Hematopoietic multipotent progenitor cell (in vitro differentiated cells): ENCODE results near the gene RYR1. TPM values are rescaled to one million over a fixed set of nuclear protein-coding genes. Genes with fewer than 3 reads are reported as not detected.
"Not testable (repeated sequence)": the region's sequence is repeated elsewhere in the genome, so short reads cannot be mapped to it uniquely, and the experiment has no call there.

Experiments used
- DNase-seq, 3 donors: peaks; one replicate each; pipeline ENCODE4 v3.0.0-alpha.2; 2011 to 2015; ENCODE audit warnings: low read depth in 2 of 3, low spot score in 2 of 3
- total RNA-seq: library from RNA; depleted of rRNA; stranded (reverse); fragments of >200 nt; gene quantifications from one replicate; pipeline ENCODE4 v1.2.3, GENCODE V29; 2012

Gene RYR1
- total RNA-seq, 1 donor: 2.7 TPM

- DNase-seq: no peak
Observed at GRCh38 chr19:38425222-38425809, 8.2 kb upstream of the RYR1 start.

GRCh38 chr19:38425810-38426466 is 7.6 kb upstream of the RYR1 start, which contains the start of gene RASGRP4:
TSS of gene RASGRP4 (minus strand) at chr19:38426219. CDS start at chr19:38426091, 128 bp downstream.
- DNase-seq: peak in 2 of 3 donors; percentile 85 to 86

- not testable (repeated sequence) for DNase-seq
Observed at GRCh38 chr19:38427035-38427677, 6.3 kb upstream of the RYR1 start.

DNA sequence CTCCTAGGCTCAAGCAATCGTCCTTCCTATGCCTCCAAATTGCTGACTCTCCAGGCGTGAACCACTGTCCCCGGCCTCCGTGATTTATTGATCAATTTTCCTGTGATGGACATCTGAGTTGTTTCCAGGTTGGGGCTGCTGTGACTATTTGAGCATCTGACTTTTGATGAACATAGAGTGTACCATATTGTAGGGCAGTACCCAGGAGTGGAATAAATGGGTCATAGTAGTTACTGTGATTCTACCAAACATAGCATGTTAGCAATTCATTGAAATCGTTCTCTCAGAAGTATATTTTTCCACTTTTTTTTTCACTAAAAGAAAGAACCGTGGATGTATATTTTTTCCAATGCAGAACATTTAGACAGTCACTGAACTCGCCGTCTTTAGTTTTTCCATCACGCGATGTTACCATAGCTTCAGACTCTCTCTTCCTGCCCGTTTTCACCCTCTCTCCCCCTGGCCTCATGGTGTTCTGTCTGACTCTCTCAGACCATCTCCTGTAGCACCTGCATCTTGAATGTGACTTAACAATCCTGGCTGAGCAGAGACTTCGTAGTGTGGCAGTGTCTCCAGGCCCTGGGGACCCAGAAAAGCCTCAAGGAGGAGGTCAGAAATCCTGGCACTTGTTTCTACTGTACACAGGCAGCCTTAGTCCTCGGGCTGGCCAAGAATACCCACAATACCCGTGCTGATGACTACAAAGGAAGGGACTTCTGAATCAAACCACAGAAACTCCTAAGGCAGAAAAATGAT is 4.3 kb upstream of the RYR1 start:
- peak in 1 of 3 donors; percentile 8 for DNase-seq

DNA sequence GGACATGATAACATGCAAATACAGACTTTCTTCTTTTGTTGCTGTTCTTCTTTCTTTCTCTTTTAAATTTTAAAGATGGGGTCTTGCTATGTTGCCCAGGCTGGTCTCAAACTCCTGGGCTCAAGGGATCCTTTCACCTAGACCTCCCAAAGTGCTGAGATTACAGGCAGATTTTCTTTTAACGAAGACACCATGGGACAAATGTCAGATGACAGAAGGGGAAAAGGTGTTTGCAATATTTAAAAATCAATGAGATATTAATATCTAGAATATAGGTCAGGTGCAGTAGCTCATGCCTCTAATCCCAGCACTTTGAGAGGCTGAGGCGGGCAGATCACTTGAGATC is 3.7 kb upstream of the RYR1 start:
- DNase-seq: no peak

GRCh38 chr19:38430931-38431330 is 2.6 kb upstream of the RYR1 start:
- no peak for DNase-seq

- no peak for DNase-seq
Observed at GRCh38 chr19:38434549-38435051, 1.1 kb downstream of the RYR1 start.

- DNase-seq: no peak
Observed at GRCh38 chr19:38437295-38437694, 3.8 kb downstream of the RYR1 start.

GRCh38 chr19:38437917-38438316 is 4.4 kb downstream of the RYR1 start:
- no peak for DNase-seq

GRCh38 chr19:38440592-38440991 is 7.1 kb downstream of the RYR1 start:
- no peak for DNase-seq

DNA sequence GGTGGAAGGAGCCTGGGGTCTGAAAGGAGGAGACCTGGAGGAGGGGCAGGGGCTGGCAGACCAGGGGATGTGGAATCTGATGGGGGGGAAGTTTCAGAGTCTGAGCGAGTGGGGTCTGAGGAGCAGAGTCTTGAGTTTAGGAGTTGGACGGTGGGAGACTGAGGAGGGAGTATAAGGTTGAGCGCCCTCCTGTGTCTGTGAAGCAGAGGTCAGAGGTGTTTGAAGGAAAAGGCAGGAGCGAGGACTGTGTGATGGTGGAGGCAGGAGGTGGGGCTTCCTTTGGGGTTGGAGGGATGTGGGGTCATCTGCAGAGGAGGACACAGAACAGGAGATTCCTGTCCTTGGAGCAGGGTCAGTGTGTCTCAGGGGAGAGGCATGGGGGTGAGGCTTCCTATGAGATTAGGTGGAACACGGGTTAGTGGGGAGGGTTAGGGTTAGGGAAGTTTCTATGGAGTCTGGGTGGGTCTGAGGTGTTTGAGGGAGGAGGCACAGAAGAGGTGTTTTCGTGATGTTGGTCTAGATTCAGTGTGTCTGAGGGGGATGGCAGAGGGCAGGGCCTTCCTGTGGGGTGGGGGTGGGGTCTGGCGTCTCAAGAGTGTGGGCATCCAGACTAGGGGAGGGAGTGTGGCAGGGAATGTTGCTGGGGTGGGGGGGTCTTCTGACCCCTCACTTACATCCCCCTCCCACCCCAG is 8.3 kb downstream of the RYR1 start:
- peak in 2 of 3 donors; percentile 45 to 67 for DNase-seq

DNA sequence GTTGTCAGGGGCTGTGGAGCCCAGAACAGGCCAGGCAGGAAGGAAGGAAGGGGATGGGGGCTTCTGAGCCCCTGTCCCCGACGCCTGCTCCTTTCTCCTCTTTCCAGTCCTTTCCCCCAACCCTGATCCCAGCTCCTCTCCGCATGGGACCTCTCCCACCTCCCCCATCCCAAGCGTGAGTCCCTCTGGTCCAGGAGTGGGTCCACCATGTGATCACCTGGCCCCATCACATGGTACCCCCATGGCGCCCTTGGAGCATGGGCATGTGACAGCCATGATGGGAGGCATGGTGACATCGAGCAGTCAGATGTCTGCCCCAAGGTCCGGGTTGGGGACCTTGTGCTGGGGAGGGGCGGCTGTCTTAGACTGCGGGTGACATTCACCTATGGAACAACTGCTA is 9.2 kb downstream of the RYR1 start:
- DNase-seq: no peak

DNA sequence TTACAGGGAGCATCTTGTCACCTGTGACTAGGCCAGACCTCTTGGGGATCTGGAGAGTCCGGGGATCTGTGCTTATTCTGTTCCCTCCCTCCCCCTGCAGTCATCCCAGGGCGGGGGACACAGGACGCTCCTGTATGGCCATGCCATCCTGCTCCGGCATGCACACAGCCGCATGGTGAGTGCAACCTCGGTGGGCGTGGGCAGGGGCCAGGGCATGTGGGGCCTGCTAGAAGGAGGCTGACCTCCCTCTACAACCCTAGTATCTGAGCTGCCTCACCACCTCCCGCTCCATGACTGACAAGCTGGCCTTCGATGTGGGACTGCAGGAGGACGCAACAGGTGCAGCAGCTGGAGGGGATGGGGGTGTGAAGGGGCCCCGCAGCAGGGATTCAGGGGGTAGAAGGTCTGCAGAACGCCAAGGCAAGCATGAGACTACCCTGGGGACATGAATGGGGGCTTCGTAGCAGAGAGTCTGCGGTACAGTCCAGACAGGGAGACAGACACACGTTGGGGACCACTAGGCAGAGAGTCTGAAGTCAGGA is 10.0 kb downstream of the RYR1 start:
- DNase-seq: no peak

DNA sequence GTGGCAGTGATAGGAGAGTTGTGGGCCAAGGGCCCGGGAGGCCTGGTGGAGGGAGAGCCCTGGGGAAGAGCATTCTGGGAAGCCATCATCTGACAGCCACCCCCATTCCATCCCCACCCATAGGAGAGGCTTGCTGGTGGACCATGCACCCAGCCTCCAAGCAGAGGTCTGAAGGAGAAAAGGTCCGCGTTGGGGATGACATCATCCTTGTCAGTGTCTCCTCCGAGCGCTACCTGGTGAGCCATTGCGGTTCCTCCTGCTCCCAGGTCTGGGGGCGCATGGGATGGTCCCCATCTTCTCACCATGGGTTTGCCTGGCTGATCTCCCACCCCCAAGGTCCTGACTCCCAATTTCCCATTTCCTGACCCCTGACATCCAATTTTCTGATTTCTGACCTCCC is 10.5 kb downstream of the RYR1 start:
- DNase-seq: no peak

- DNase-seq: no peak
Observed at GRCh38 chr19:38445362-38445761, 11.9 kb downstream of the RYR1 start.

- DNase-seq: no peak
Observed at GRCh38 chr19:38448225-38448624, 14.7 kb downstream of the RYR1 start.

DNA sequence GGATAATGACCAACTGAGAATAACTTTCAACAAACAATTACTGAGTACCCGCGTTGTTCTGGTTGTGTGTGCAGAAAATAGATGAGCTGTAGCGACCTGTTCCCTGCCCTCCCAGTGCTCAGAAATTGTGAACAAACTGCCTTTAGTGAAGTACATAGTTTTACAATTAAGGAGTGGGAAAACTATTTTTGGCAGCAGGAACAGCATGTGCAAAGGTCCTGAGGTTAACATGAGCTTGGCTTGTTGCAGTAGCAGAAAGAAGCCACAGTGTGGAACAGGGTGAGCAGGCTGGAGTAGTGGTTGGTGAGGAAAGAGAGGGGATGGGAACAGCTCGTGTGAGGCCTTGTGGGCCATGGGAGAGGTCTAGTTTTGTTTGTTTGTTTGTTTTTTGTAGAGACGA is 16.0 kb downstream of the RYR1 start:
- no peak for DNase-seq

DNA sequence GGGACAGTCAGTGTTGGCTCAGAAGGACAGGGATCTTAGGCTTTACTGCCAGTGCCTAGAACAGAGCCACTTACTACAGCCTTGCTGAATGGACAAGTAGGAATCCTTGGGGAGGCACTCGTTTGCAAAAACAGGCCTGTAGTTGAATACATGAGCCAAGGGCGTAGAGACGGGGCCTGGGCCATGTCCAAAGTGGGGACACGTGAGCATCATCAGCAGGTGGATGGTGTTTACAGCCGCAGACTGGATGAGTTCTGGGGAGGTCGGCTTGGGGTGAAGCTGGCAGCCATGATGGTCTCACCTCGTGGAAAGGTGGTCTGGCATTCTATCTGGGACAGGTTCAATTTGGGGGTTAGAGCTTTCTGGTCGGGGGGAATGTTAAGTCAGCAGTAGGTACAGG is 17.5 kb downstream of the RYR1 start:
- DNase-seq: no peak

- DNase-seq: no peak
Observed at GRCh38 chr19:38451629-38452028, 18.1 kb downstream of the RYR1 start.
